GM12891 (cell line): ENCODE measurements around the gene MAMDC4.
"Not testable (repeated sequence)": the region's sequence is repeated elsewhere in the genome, so short reads cannot be mapped to it uniquely, and the experiment has no call there.

Source experiments
- DNase-seq: peaks from one replicate; pipeline ENCODE4 v3.0.0; 2011; ENCODE audit warnings: low spot score; ENCODE audit not compliant: insufficient read length
- FAIRE-seq: peaks from 2 replicates; lab custom pipeline; 2011; peaks lifted over from hg19 to GRCh38; lab: Jason Lieb, UNC
- PAX5 ChIP-seq: IDR thresholded peaks from 2 replicates; pipeline ENCODE4 v1.6.1; 2011; ENCODE audit warnings: low read length, moderate library complexity, mild to moderate bottlenecking; ENCODE audit not compliant: insufficient read depth, severe bottlenecking
- POLR2A ChIP-seq: IDR thresholded peaks from 2 replicates; pipeline ENCODE4 v1.6.1; 2011; ENCODE audit warnings: low read depth, low read length, control low read depth
- POLR2AphosphoS5 ChIP-seq: IDR thresholded peaks from 2 replicates; pipeline ENCODE4 v1.6.1; 2011; ENCODE audit warnings: low read depth, low read length, control low read depth
- POU2F2 ChIP-seq: IDR thresholded peaks from 2 replicates; pipeline ENCODE4 v1.6.1; 2011; ENCODE audit warnings: low read depth, mild to moderate bottlenecking, control low read depth, low read length, moderate library complexity
- SPI1 ChIP-seq: IDR thresholded peaks from 2 replicates; pipeline ENCODE4 v1.6.1; 2011; ENCODE audit warnings: low read depth, low read length, control low read depth
- TAF1 ChIP-seq: IDR thresholded peaks from 2 replicates; pipeline ENCODE4 v1.6.1; 2011; ENCODE audit warnings: low read depth, low read length, control low read depth

Gene MAMDC4

DNA sequence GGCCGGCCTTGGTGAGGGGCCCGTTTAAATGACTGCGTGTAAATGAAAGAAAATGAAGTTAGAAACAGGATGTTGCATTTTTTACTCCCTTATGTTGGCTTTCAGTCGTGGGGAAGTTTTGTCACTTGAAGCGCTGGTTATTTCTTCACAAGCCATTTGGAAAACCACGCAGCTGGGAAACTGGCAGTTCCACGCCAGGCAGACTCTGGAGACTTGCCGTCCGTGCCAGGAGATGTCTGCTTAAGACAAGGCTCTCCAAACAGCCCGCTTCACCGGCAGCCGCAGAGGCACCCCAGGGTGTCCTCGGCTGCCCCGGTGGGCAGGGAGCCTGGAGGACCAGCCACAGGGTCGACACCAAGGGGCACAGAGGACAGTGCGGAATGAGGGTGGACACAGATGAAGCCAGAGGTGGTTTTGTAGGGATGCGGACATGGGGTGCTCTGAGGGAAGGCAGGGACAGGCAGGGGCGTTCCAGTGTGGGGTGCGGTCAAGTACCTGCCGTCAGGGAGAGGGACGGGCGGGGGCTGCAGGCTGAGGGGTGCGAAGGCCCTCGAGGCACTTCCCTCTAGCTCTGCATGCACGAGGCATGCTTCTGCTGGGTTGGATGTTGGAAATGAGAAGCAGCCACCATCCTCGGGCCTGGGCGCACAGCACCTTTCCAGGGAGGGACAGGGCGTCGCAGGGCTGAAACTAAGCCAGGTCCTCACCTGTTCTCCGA lies 21.0 kb upstream of the MAMDC4 start:
- FAIRE-seq (no peak), DNase-seq (no peak)
- no peak for TF ChIP-seq POU2F2
- no peak for TF ChIP-seq TAF1
- TF ChIP-seq PAX5, result no peak
- TF ChIP-seq SPI1, result no peak
- TF ChIP-seq POLR2AphosphoS5, result no peak
- no peak for TF ChIP-seq POLR2A

GRCh38 chr9:136831720-136832104 lies 20.4 kb upstream of the MAMDC4 start:
- no peak for FAIRE-seq
- DNase-seq, result no peak

DNA sequence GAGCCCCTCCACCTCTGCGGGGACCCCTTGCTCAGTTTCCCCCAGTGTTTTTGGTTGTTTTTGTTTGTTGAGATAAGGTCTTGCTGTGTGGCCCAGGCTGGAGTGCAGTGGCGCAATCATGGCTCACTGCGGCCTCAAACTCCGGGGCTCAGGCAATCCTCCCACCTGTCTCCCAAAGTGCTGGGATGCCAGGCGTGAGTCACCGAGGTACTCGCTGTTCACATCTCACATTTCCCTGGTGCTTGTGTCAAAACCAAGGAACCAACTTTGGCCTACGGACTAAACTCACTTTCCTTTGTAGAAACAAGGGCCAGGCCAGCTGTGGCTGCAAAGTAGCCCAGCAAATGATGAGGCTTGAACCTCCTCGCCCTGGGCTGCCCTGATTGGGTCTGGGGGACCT lies 19.6 kb upstream of the MAMDC4 start:
- no peak for DNase-seq
- no peak for FAIRE-seq
- TF ChIP-seq SPI1 (no peak), PAX5 (no peak), TAF1 (no peak), POU2F2 (no peak), POLR2AphosphoS5 (no peak), POLR2A (no peak)

More at GRCh38 chr9:136831720-136832104, 20.4 kb upstream of the MAMDC4 start:
- TF ChIP-seq PAX5, result no peak
- TF ChIP-seq POLR2A, result no peak
- no peak for TF ChIP-seq POLR2AphosphoS5
- TF ChIP-seq POU2F2, result no peak
- no peak for TF ChIP-seq SPI1
- no peak for TF ChIP-seq TAF1

- not testable (repeated sequence) for DNase-seq, FAIRE-seq
Measured at GRCh38 chr9:136833381-136834048, 18.6 kb upstream of the MAMDC4 start.

GRCh38 chr9:136835162-136835931 lies 16.8 kb upstream of the MAMDC4 start:
- FAIRE-seq (no peak), DNase-seq (no peak)

GRCh38 chr9:136835932-136836904 lies 15.9 kb upstream of the MAMDC4 start:
- FAIRE-seq (no peak), DNase-seq (no peak)
- TF ChIP-seq POLR2A, result no peak
- TF ChIP-seq POU2F2, result no peak
- no peak for TF ChIP-seq TAF1
- TF ChIP-seq PAX5, result no peak
- TF ChIP-seq POLR2AphosphoS5, result no peak
- TF ChIP-seq SPI1, result no peak

More at GRCh38 chr9:136835162-136835931, 16.8 kb upstream of the MAMDC4 start:
- TF ChIP-seq PAX5, result no peak
- no peak for TF ChIP-seq POLR2A
- no peak for TF ChIP-seq SPI1
- no peak for TF ChIP-seq POLR2AphosphoS5
- no peak for TF ChIP-seq POU2F2
- no peak for TF ChIP-seq TAF1

DNA sequence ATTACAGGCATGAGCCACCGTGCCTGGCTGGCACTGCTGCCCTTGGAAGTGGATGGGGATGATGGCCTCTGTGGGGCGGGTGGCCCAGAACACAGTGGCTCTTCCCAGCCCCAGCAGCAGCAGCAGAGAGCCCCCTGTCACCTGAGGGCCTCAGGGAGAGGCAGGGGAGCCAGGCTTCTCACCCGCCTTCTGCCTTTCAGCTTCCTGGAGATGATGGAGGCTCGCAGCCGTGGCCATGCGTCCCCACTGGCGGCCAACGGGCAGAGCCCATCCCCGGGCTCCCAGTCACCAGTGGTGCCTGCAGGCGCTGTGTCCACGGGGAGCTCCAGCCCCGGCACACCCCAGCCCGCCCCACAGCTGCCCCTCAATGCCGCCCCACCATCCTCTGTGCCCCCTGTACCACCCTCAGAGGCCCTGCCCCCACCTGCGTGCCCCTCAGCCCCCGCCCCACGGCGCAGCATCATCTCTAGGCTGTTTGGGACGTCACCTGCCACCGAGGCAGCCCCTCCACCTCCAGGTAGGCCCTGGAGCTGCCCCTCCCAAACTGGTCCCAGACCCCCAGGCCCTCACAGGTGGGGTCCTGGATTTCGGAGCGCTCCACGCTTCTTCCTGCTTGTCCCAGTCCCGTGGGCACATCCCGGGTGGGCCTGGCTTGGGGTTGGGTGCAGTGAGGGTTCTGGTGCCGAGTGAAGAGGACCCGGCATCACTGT lies 14.8 kb upstream of the MAMDC4 start:
- TF ChIP-seq TAF1 (no peak), POLR2AphosphoS5 (no peak), SPI1 (no peak), POU2F2 (no peak), PAX5 (no peak), POLR2A (no peak)
- DNase-seq (no peak), FAIRE-seq (no peak)

- not testable (repeated sequence) for FAIRE-seq, DNase-seq
Measured at GRCh38 chr9:136837856-136838277, 14.3 kb upstream of the MAMDC4 start.
